Neural progenitor cell (in vitro differentiated cells): ENCODE results near the gene PIGM.

Source experiments
- EZH2 ChIP-seq: fragments of 200-600 bp; sonication (generic); IDR thresholded peaks from 2 replicates; pipeline ENCODE4 v1.6.1; 2017; ENCODE audit warnings: antibody characterized with exemption, mild to moderate bottlenecking, moderate library complexity
- EZH2phosphoT487 ChIP-seq: fragments of 200-600 bp; sonication (generic); IDR thresholded peaks from 2 replicates; pipeline ENCODE4 v1.6.1; 2017; ENCODE audit warnings: antibody characterized with exemption
- TF ChIP-seq, protein P1 (sequence below): fragments of 200-600 bp; sonication (generic); IDR thresholded peaks from 2 replicates; pipeline ENCODE4 v1.5.1; 2017; ENCODE audit warnings: antibody characterized with exemption, mild to moderate bottlenecking

DNA sequence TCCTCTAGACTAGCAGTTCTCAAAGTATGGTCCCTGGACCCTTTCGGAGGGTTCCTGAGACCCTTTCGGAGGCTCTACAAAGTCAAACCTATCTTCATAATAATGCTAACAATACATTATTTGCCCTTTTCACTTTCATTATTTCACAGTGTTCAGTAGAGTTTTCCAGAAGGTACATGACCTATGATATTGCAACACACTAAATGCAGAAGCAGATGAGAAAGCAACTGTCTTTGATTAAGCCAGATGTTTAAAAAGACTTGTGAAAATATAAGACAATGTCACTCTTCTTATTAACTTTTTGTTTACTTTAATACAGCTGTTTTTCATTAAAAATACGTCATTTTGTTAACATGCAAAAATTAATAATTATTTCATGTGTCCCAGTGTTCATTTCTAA lies 32.4 kb upstream of the PIGM start:
- no peak for TF ChIP-seq EZH2phosphoT487
- TF ChIP-seq, protein P1, sequence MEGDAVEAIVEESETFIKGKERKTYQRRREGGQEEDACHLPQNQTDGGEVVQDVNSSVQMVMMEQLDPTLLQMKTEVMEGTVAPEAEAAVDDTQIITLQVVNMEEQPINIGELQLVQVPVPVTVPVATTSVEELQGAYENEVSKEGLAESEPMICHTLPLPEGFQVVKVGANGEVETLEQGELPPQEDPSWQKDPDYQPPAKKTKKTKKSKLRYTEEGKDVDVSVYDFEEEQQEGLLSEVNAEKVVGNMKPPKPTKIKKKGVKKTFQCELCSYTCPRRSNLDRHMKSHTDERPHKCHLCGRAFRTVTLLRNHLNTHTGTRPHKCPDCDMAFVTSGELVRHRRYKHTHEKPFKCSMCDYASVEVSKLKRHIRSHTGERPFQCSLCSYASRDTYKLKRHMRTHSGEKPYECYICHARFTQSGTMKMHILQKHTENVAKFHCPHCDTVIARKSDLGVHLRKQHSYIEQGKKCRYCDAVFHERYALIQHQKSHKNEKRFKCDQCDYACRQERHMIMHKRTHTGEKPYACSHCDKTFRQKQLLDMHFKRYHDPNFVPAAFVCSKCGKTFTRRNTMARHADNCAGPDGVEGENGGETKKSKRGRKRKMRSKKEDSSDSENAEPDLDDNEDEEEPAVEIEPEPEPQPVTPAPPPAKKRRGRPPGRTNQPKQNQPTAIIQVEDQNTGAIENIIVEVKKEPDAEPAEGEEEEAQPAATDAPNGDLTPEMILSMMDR = no peak
- TF ChIP-seq EZH2 = no peak
